GM18907 (cell line): ENCODE results near the gene JAKMIP1.
A peak's percentile ranks its signal among the peaks of the same experiment; 100 is the strongest.
"Not testable (repeated sequence)": the region's sequence is repeated elsewhere in the genome, so short reads cannot be mapped to it uniquely, and the experiment has no call there.

ENCODE experiments used
- ATAC-seq: cut with Tn5 transposase; IDR thresholded peaks from one replicate; pipeline ENCODE4 v1.9.1; 2021; ENCODE audit warnings: mild to moderate bottlenecking, moderate library complexity; ENCODE audit not compliant: unreplicated experiment

The JAKMIP1 gene

GRCh38 chr4:6150046-6150735, 50.2 kb downstream of the JAKMIP1 start:
- ATAC-seq: no peak

- no peak for ATAC-seq
Observed at GRCh38 chr4:6148506-6149205, 51.7 kb downstream of the JAKMIP1 start.

DNA sequence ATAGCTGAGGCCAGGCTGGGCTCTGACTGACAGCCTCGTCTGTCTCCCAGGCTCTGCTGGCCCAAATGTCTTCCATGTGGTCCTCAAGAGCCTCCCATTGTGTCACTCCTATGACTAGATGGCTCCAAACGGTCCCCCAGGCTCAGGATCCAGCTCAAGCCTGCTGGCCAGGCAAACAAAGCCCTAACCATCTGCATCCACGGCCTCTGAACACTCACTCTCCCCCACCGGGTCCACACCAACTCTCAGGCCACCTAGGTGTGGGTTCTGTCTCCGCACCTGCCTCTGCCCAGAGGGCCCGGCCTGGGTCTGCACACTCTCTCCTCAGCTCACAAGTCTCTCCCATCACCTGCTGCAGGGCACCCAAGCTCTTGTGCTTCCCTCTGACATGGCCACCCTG, 52.9 kb downstream of the JAKMIP1 start:
- no peak for ATAC-seq

- ATAC-seq: no peak
Observed at GRCh38 chr4:6143603-6144181, 56.7 kb downstream of the JAKMIP1 start.

- no peak for ATAC-seq
Observed at GRCh38 chr4:6142935-6143602, 57.3 kb downstream of the JAKMIP1 start.

DNA sequence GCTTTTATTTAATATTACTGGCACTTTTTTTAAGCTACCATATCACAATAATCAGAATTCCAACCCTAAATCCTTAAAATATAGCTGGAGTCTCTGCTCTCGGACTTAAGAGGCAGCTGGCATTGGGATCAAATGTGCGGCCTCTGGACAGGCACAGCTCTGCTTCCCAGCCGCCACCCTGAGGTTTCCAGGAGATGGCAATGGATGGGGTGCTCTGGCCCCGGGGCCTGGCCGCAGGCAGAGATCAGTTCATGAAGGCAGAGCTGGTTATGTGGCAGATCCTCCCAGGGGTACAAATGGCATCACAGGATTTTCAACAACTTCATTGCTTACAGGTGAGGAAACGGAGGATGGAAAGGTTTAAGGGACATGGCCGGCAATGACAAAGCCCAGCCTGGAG, 57.8 kb downstream of the JAKMIP1 start:
- no peak for ATAC-seq

DNA sequence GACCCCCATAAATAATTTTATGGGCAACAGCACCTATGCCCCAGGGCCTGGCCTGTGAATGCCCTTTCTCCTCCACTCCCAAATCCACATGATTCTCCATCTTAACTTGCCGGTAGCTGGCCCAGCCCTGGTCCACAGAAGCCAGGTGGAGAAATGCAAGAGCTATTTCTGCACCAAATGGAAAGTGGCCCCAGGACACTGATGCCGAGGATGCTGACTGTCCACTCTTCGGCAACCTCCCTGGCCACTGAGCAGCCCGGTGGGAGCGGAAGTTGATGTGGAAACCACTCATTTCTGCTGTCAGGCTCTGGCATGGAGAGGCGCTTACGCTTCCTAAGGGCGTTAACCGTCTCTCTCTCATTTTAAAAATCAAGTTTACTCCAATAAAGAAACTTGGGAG, 58.8 kb downstream of the JAKMIP1 start:
- ATAC-seq: no peak

DNA sequence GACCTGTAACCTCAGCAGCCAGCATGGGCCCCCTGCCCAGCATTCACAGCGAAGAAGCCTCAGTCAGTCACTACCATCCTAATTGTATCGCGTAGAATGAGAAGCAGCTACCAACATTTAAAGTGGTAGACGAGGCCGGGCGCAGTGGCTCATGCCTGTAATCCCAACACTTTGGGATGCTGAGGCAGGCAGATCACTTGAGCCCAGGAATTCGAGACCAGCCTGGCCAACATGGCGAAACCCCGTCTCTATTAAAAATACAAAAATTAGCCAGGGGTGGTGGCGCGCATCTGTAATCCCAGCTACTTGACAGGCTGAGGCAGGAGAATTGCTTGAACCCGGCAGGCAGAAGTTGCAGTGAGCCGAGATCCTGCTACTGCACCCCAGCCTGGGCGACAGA, 59.3 kb downstream of the JAKMIP1 start:
- not testable (repeated sequence) for ATAC-seq

DNA sequence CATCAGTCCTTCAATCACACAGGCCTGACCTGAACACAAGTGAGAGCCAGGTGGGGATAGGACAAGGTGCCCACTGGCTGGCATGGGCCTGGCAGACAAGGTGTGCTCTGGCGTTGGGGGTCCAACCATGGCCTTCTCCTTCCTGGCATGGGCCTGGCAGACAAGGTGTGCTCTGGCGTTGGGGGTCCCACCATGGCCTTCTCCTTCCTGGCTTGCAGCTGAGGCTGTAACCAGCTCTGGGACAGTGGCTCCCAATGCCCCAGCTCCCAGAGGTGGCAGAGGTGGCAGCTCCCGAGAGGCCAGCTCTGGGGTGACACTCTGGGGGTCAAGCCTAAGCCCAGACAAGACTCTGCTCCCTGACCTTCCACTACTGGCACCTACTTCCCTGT, 62.6 kb downstream of the JAKMIP1 start:
- ATAC-seq: no peak

- ATAC-seq: no peak
Observed at GRCh38 chr4:6137027-6137746, 63.2 kb downstream of the JAKMIP1 start.

DNA sequence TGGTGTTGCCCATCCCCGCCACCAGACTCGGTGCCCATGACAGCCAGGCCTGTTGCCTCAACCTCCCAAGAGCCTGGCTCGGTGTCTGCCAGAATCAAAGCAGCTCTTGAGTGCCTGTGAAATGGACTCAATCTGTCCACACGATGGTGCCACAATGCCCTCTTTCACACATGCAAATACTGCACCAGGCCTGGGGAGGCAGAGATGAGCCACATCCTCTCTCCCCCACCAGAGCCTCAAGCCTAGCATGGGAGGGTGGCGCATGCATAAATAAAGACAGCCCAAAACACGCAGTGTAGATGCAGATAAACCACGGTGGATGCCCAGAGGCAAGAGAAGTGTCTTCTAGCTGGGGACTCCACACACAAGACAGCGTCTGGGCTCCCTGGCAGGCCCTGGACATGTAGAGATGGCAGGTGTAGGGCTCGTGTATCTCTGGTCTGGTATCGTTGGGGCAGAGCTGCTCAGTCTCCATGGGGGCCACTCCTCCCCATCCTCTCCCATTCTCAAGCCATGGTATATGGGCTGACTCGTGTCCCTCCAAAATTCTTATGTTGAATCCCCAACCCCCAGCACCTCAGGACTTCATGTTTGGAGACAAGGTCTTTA, 65.6 kb downstream of the JAKMIP1 start:
- peak; percentile 84 for ATAC-seq

- no peak for ATAC-seq
Observed at GRCh38 chr4:6132716-6133115, 67.6 kb downstream of the JAKMIP1 start.

GRCh38 chr4:6128221-6128850, 72.0 kb downstream of the JAKMIP1 start:
- no peak for ATAC-seq

DNA sequence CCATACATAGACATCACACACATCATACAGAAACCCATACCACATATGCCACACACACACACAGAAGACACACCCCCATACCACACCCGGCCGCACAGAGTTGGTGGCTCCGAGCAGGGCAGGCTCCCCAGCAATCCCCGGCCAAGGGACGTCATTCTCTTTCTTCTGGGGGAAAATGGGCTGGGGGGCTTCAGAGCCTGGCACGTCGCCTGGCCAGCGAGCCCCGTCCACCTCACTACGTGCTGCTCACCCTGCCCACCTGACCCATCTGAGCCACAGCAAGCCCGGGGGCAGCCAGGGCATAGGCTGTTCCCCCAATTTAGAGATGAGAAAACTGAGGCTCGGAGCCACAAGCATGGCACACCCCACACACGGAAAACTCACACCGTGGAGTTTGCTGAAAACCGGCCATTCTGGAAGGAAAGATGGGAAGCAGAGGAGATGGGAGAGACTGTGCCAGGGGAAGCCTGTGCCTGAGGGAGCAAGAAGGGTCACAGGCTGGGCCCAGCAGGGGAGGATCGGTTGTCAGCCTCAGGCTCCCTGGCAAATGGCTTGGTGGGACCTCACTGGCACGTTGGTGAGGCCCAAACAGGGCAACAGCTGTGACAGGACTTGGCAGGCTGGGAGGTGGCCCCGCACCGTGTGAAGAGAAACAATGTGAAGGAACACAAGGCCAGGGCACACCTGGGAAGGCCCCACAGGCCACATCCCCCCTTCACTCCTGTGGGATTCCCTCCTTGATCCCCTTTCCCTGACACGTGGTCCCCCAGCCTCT, 73.2 kb downstream of the JAKMIP1 start:
- no peak for ATAC-seq

DNA sequence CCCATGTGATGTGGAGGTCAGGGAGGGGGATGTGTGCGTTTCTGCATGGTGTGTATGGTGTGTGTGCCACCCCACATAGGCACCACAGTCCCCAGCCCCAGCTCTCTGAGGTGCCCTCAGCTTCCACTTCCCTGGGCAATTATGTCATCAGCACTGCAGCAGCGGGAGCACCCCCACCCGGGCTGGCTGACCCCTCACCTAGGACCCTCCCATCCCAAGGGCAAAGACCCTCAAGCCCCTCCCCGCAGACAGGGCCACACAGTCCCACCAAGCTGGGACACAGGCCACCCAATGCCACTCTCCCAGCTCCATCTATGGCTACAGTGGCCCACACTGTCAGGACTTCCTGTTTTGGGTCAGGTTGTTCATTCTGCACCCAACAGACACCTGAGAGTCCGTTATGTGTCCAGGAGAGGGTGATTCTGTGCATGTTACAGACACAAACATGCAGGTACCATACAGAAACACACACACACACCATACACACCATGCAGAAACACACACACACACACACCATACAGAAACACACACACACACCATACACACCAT, 75.2 kb downstream of the JAKMIP1 start:
- no peak for ATAC-seq

DNA sequence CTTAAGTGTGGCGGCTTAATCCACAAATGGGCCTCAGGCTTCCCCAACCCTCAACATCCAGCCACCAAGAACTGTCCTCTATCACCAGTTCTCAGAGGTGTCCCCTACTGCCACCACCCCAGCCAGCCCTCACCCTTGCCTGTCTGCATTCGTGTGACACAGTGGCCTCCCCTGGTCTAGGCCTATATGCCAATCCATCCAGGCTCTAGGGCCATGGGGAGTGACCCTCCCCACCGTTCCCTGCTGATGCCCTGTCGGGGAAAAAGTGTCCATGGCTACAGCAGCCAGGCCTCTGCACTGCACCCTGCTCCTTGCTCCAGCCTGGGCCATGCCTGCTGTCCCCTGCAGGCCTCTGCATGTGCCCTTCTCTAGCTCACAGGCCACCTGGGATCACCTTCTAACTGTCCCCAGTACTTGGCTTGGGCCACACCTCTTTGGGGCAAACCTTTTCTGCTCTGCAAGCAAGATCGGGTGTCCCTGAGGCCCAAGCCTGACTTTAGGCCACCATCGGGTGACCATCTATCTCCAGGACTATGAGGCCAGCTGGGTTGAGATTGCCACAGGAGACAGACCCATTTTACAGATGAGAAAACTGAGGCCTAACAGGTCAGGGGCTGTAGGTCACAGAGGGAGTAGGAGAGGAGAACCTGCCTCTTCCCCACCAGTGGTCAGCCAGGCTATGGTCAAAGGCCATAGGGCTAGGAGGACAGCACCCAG, 75.8 kb downstream of the JAKMIP1 start:
- no peak for ATAC-seq

GRCh38 chr4:6123976-6124375, 76.4 kb downstream of the JAKMIP1 start:
- no peak for ATAC-seq

- no peak for ATAC-seq
Observed at GRCh38 chr4:6123541-6123940, 76.8 kb downstream of the JAKMIP1 start.

DNA sequence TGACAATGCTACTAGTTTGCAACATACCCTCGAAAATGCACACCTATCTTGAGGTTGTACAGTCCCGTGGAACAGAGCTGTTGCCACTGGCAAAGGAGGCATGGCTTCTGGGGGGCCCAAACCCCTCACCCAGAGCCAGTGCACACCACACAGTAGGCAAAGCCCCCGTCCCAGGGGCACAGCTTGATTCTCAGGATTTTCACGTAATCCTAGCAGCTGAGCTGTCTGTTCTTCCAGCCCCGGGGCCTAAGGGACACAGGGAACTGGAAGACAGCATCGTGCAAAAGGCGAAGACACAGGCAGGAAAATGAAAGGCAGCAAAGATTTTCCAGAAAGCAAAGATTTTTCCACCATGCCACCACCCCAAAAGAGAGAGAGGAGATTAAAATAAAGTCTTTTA, 77.2 kb downstream of the JAKMIP1 start:
- ATAC-seq: no peak
